K562 (cell line): ENCODE results near the gene NUP205. TPM values are rescaled to one million over a fixed set of nuclear protein-coding genes. Genes with fewer than 3 reads are reported as not detected.

Source experiments
- AFF4 ChIP-seq: sonication (generic); formaldehyde crosslinking; IDR thresholded peaks from 2 replicates; pipeline ENCODE4 v1.8.0; 2023; ENCODE audit warnings: mild to moderate bottlenecking, missing genetic modification reagents
- ARHGAP35 ChIP-seq: fragments of 450-650 bp; IDR thresholded peaks from 2 replicates; pipeline ENCODE4 v1.6.1; 2018; ENCODE audit not compliant: partially characterized antibody
- CHD4 ChIP-seq: fragments of 200-600 bp; sonication (generic); IDR thresholded peaks from 3 replicates; pipeline ENCODE4 v1.6.1; 2012; ENCODE audit warnings: low read depth, mild to moderate bottlenecking, mixed read lengths, low read length, inconsistent platforms; ENCODE audit not compliant: insufficient read depth, insufficient replicate concordance, poor library complexity, severe bottlenecking
- CREBBP ChIP-seq: IDR thresholded peaks from one replicate; pipeline ENCODE4 v1.6.1; 2012; ENCODE audit warnings: low read depth, mild to moderate bottlenecking, control low read depth, inconsistent platforms, low read length
- E2F8 ChIP-seq: fragments of 450-650 bp; IDR thresholded peaks from 2 replicates; pipeline ENCODE4 v1.7.1; 2018; ENCODE audit warnings: mild to moderate bottlenecking, low read depth; ENCODE audit not compliant: partially characterized antibody
- ELK3 ChIP-seq: fragments of 450-650 bp; formaldehyde crosslinking; IDR thresholded peaks from 2 replicates; pipeline ENCODE4 v1.4.0; 2020; ENCODE audit warnings: mild to moderate bottlenecking
- NFRKB ChIP-seq: fragments of 450-650 bp; IDR thresholded peaks from 2 replicates; pipeline ENCODE4 v1.6.1; 2016; ENCODE audit warnings: low read depth
- RHOXF2B ChIP-seq: fragments of 250-450 bp; sonication (Bioruptor Pico); conservative IDR thresholded peaks from 2 replicates; pipeline ENCODE4 v1.5.1; 2021
- SMARCA5 ChIP-seq: fragments of 450-650 bp; IDR thresholded peaks from 2 replicates; pipeline ENCODE4 v1.6.1; 2016
- SP2 ChIP-seq: IDR thresholded peaks from 2 replicates; pipeline ENCODE4 v1.6.1; 2011; ENCODE audit warnings: mild to moderate bottlenecking, low read depth, low read length, moderate library complexity; ENCODE audit not compliant: poor library complexity, severe bottlenecking; ENCODE audit errors: extremely low read depth
- STAT5A ChIP-seq: IDR thresholded peaks from 2 replicates; pipeline ENCODE4 v1.6.1; 2012; ENCODE audit warnings: low read length, inconsistent platforms, borderline replicate concordance
- TAL1 ChIP-seq: fragments of 450-650 bp; IDR thresholded peaks from 2 replicates; pipeline ENCODE4 v1.6.1; 2016; ENCODE audit warnings: mild to moderate bottlenecking
- TEAD4 ChIP-seq, 2 experiments: sonication (generic) in 1 of 2; formaldehyde crosslinking in 1 of 2; IDR thresholded peaks; 2 replicates each; pipeline versions ENCODE4 v1.6.1 to v1.8.0; 2012 to 2022; ENCODE audit warnings: borderline replicate concordance in 1 of 2, inconsistent platforms in 1 of 2, low read length in 1 of 2, mild to moderate bottlenecking in 1 of 2, missing genetic modification reagents in 1 of 2
- THAP7 ChIP-seq: fragments of 250-450 bp; sonication (Bioruptor Pico); IDR thresholded peaks from 2 replicates; pipeline ENCODE4 v1.5.0; 2021
- ZNF644 ChIP-seq: fragments of 200-800 bp; sonication (Bioruptor generic); IDR thresholded peaks from 2 replicates; pipeline ENCODE4 v1.6.1; 2016; ENCODE audit warnings: low read depth, missing genetic modification characterization, missing compliant biosample characterization
- polyA plus RNA-seq, 8 experiments: library from polyadenylated mRNA; depleted of rRNA in 4 of 8; stranded (reverse) in 5 of 8; unstranded in 3 of 8; fragments of >200 nt; fragmentation: Nextera tagmentation in 2 of 8; fragmentation: Illumina TruSeq in 1 of 8; extraction: Ambion mirVana in 2 of 8; extraction: Trizol in 1 of 8; gene quantifications; 2 replicates each; pipeline versions ENCODE4 v1.2.1 to v1.2.3, GENCODE V29; 2011 to 2014; ENCODE audit warnings: inconsistent platforms in 1 of 8, missing spikeins in 1 of 8
- total RNA-seq, 7 experiments: library from RNA; depleted of rRNA in 6 of 7; stranded (reverse); fragments of >200 nt in 6 of 7; fragmentation: Illumina TruSeq in 2 of 7; extraction: Trizol in 2 of 7; gene quantifications; 2 replicates each; pipeline versions ENCODE4 v1.2.1 to v1.2.3, GENCODE V29; 2011 to 2021; ENCODE audit warnings: low replicate concordance in 1 of 7
- TF ChIP-seq, protein P1 (sequence below): fragments of 250-450 bp; sonication (Bioruptor Pico); IDR thresholded peaks from 2 replicates; pipeline ENCODE4 v1.5.1; 2021; ENCODE audit warnings: mild to moderate bottlenecking

The NUP205 gene
- total and polyA plus RNA-seq, 9 of the 15 experiments (the other 6 are each of a cell fraction or from before 2014, with no cell fraction given): 101 to 282 (median 193) TPM

DNA sequence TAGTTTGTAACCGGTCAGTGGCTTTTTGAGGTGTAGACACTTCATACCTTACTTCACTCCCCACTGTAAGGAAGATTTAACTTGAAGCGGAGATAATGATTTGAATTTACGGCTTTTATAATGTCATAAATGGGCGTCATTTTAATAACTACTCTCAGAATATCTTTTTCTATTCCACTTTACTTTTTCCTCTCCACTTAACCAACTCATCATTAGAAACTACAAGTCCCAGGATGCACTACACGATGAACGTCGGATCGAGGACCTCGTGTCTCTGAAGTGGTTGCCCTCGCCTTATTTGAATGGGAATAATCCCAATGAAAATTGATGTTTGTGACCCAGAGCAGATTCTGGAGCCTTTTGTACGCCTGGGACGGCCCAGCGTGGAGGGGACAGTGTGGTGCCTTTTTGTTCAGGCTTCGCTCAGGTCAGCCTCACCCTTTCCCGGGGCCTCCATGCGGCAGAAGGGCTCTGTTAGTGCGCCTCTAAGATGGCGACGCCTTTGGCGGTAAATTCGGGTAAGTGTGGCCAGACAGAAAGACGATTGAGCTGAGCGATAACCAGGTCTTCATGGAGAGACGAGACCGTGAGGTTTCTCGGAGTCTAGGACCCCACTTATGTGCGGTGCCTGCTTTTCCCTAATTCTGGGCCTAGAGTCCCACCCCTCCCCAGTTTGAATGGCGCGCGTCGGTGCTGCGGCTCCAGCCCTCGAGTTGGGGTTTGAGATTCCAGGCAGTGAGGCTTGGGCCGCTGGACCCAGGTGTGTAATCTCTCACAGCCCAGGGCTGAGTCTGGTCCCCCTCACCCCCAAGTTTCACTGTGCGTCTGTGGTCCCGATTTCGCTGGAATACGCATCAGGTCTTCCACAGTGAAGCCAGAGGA lies at the start of gene NUP205 (continued):
- TF ChIP-seq, protein P1, sequence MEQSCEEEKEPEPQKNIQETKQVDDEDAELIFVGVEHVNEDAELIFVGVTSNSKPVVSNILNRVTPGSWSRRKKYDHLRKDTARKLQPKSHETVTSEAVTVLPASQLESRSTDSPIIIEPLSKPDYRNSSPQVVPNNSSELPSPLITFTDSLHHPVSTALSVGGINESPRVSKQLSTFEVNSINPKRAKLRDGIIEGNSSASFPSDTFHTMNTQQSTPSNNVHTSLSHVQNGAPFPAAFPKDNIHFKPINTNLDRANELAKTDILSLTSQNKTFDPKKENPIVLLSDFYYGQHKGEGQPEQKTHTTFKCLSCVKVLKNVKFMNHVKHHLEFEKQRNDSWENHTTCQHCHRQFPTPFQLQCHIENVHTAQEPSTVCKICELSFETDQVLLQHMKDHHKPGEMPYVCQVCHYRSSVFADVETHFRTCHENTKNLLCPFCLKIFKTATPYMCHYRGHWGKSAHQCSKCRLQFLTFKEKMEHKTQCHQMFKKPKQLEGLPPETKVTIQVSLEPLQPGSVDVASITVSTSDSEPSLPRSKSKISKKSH (CRISPR knock-in tag): no peak
- TF ChIP-seq ZNF644 (tag): peak; percentile 83; the same call in 1 of the 2 replicates
- TF ChIP-seq TEAD4 (IDR thresholded peaks at IDR 0.05; ENCODE audit: low read length): peak; percentile 78
- 0 out of 2 replicates have a peak, but pooled peaks have one; percentile 64 for TF ChIP-seq TEAD4 (CRISPR knock-in tag; IDR thresholded peaks at IDR 0.05; ENCODE audit: borderline replicate concordance)
- TF ChIP-seq CHD4: no peak
- no peak; the same call in 1 of the 2 replicates for TF ChIP-seq ELK3 (CRISPR knock-in tag)
- TF ChIP-seq SP2: no peak
- TF ChIP-seq RHOXF2B (CRISPR knock-in tag): no peak
- TF ChIP-seq E2F8: peak; percentile 79
- TF ChIP-seq TAL1: peak; percentile 63
- TF ChIP-seq AFF4 (CRISPR knock-in tag): peak; percentile 93
- peak; percentile 31; the same call in 1 of the 2 replicates for TF ChIP-seq STAT5A
- TF ChIP-seq CREBBP: no peak
- peak; percentile 99 for TF ChIP-seq NFRKB
- no peak for TF ChIP-seq ARHGAP35
- TF ChIP-seq SMARCA5: no peak
- TF ChIP-seq THAP7 (CRISPR knock-in tag): 0 out of 2 replicates have a peak, but pooled peaks have one; percentile 23
